Sigmoid colon (tissue), 7 donors: ENCODE measurements around the gene BRD8. TPM values are rescaled to one million over a fixed set of nuclear protein-coding genes. Genes with fewer than 3 reads are reported as not detected.
"Not testable (repeated sequence)": the region's sequence is repeated elsewhere in the genome, so short reads cannot be mapped to it uniquely, and the experiment has no call there.

ENCODE experiments used
- DNase-seq: peaks from one replicate; pipeline ENCODE4 v3.0.0-alpha.2; 2019
- H3K27ac ChIP-seq, 4 donors: fragments of 200-600 bp; sonication (generic); one replicate each; pipeline ENCODE4 v1.5.1; 2016 to 2019; ENCODE audit warnings: mild to moderate bottlenecking in 1 of 4
- H3K27me3 ChIP-seq, 3 donors: fragments of 200-600 bp; sonication (generic); one replicate each; pipeline ENCODE4 v1.5.1; 2019; ENCODE audit warnings: mild to moderate bottlenecking in 1 of 3
- H3K36me3 ChIP-seq, 4 donors: fragments of 200-600 bp; sonication (generic); one replicate each; pipeline ENCODE4 v1.5.1; 2016 to 2019
- H3K4me1 ChIP-seq, 4 donors: fragments of 200-600 bp; sonication (generic); one replicate each; pipeline ENCODE4 v1.5.1; 2017 to 2019
- H3K4me3 ChIP-seq, 4 donors: fragments of 200-600 bp; sonication (generic); one replicate each; pipeline ENCODE4 v1.5.1; 2017 to 2019; ENCODE audit warnings: mild to moderate bottlenecking in 2 of 4, moderate library complexity in 1 of 4
- H3K9me3 ChIP-seq, 4 donors: fragments of 200-600 bp in 3 of 4; sonication (generic) in 3 of 4; one replicate each; pipeline versions ENCODE4 v1.5.1 to v1.6.1; 2013 to 2019
- EP300 ChIP-seq, 4 donors: sonication (generic); formaldehyde crosslinking; IDR thresholded peaks; one replicate each; pipeline ENCODE4 v1.6.1; 2017; ENCODE audit warnings: antibody characterized with exemption in 4 of 4
- POLR2A ChIP-seq, 2 donors: fragments of 450-650 bp; IDR thresholded peaks; one replicate each; pipeline ENCODE4 v1.6.1; 2016; ENCODE audit warnings: antibody characterized with exemption in 2 of 2, mild to moderate bottlenecking in 2 of 2, moderate library complexity in 2 of 2
- POLR2AphosphoS5 ChIP-seq, 4 donors: sonication (generic); formaldehyde crosslinking; IDR thresholded peaks; one replicate each; pipeline ENCODE4 v1.6.1; 2017; ENCODE audit warnings: antibody characterized with exemption in 4 of 4
- WGBS, 2 donors: extraction: QIAGEN DNeasy Blood & Tissue Kit; methylation state at CpG; one replicate each; pipeline ENCODE4 v1.1.7; 2013; 5-methylcytosine and 5-hydroxymethylcytosine counted together
- intact Hi-C: fragments of 100-400 bp; cut with DNase I; formaldehyde crosslinking; loops from one replicate; pipeline ENCODE4 v1.15.1; 2023
- polyA plus RNA-seq, 3 donors: library from polyadenylated mRNA; stranded (reverse); fragments of 200-250 nt; gene quantifications; one replicate each; pipeline ENCODE4 v1.2.3, GENCODE V29; 2013
- total RNA-seq, 4 donors: library from RNA; depleted of rRNA; stranded (reverse); fragments of >200 nt; gene quantifications; one replicate each; pipeline ENCODE4 v1.1.0, GENCODE V29; 2016
- TF ChIP-seq, protein P1 (sequence below), 4 experiments: fragments of 450-650 bp in 3 of 4; fragments of 200-600 bp in 1 of 4; IDR thresholded peaks; one replicate each; pipeline ENCODE4 v1.5.1; 2016 to 2019; ENCODE audit warnings: antibody characterized with exemption in 4 of 4, mild to moderate bottlenecking in 3 of 4, moderate library complexity in 2 of 4
- donor health status: healthy with polysubstance abuse.
- donor health status: Bipolar disorder and iron deficiency.
- donor health status: healthy.

The BRD8 gene
- total and polyA plus RNA-seq, 7 donors, result 13.4 to 52.3 (median 48.5) TPM

DNA sequence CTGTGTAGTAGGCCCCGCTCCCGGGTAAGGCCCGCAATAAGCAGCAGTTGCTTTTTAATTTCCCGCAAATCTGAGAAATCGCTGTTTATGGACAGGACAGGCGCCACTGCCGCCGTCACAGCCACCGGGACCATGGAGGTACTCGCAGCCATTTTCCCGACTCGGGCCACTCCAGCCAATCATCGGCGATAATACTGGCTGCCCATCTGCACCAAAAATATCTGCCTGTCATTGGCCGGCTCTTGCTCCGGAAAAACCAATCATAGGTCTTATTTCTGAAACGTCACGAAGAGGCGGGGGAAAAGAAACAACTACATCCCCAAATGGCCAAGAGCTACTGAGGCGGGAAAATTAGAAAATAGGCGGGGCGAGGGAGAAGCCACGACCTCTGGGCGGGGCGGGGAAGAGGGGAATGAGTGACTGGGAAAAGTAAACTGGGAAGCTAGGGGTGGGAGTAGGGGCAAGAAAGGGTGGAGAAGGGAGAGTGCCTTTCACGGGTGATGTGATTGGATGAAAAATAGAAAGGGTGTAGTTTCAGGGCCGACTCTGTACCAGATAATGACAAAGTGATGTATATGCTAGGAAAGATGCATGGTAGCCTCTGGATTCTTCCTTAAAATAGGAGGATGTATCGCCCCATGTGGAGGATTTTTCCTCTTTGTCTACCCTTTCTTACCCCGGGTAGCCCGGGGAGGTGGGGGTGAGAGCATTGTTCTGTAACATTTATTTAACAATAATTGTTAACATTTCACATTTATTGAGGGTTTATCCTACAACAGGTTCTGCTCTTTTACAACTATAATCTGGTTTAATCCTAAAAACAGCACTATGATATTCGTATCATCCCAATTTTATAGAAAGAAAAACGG, 35.0 kb upstream of the BRD8 start, which contains the start of gene CDC23:
CDC23 (minus strand) TSS at position 163 of the 869 bp plus-strand sequence; CDS start at position 152, 11 bp downstream.
- Histone ChIP-seq H3K9me3 (no peaks in the 10 kb centered on the region), H3K36me3 (peaks cover 0 to 20% (median 2%) of the 10 kb centered on the region in 4 donors), H3K27ac (peak within 1 kb of the TSS; percentile 82 to 85 (median 83)), H3K27me3 (no peaks in the 10 kb centered on the region), H3K4me1 (peaks cover 0 to 29% (median 24%) of the 10 kb centered on the region in 4 donors), H3K4me3 (peak within 1 kb of the TSS; percentile 89 to 98 (median 92))
- intact Hi-C loops, result loop anchor here (2.0 to 5.0 kb wide), 2 partner anchors 35 to 124 kb away; partner anchors contain the start of genes BRD8, FAM53C and KIF20A
- 2% methylated on average over 32 of the region's 32 CpGs for WGBS, 2 donors
- TF ChIP-seq EP300 (IDR thresholded peaks at IDR 0.05) (no peak), POLR2AphosphoS5 (IDR thresholded peaks at IDR 0.05) (peak; percentile 77 to 87 (median 82)), POLR2A (IDR thresholded peaks at IDR 0.05) (peak; percentile 34 to 66)
- TF ChIP-seq, protein P1, sequence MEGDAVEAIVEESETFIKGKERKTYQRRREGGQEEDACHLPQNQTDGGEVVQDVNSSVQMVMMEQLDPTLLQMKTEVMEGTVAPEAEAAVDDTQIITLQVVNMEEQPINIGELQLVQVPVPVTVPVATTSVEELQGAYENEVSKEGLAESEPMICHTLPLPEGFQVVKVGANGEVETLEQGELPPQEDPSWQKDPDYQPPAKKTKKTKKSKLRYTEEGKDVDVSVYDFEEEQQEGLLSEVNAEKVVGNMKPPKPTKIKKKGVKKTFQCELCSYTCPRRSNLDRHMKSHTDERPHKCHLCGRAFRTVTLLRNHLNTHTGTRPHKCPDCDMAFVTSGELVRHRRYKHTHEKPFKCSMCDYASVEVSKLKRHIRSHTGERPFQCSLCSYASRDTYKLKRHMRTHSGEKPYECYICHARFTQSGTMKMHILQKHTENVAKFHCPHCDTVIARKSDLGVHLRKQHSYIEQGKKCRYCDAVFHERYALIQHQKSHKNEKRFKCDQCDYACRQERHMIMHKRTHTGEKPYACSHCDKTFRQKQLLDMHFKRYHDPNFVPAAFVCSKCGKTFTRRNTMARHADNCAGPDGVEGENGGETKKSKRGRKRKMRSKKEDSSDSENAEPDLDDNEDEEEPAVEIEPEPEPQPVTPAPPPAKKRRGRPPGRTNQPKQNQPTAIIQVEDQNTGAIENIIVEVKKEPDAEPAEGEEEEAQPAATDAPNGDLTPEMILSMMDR (IDR thresholded peaks at IDR 0.05), result no peak
- peak; percentile 96 for DNase-seq

DNA sequence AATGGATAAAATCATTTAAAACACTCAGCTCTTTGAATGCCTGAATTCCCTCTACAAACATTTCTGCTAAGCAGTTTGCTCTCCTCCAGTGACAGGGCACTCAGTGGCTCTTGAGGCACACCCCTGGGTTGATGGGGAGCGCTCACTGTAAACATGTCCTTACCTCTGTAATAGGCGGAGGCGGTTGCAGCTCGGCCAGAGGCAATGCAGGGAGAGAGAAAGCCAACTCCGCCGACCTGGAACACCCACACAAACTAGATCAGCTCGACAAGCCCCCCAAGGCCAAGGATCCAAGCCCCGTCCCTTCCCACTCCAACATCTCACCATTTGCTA, 34.4 kb upstream of the BRD8 start:
- 0 to 1% methylated on average over 8 of the region's 8 CpGs for WGBS, 2 donors
- intact Hi-C loops, result loop anchor here (2.0 to 5.0 kb wide), 2 partner anchors 34 to 125 kb away; partner anchors contain the start of genes BRD8, FAM53C and KIF20A
- no peak for DNase-seq
- Histone ChIP-seq H3K27me3 (no peaks in the 10 kb centered on the region), H3K27ac (peak overlapping the region; percentile 82 to 85 (median 83)), H3K4me3 (peak overlapping the region; percentile 89 to 98 (median 92)), H3K9me3 (no peaks in the 10 kb centered on the region), H3K36me3 (peaks cover 0 to 21% (median 2%) of the 10 kb centered on the region in 4 donors), H3K4me1 (peaks cover 0 to 29% (median 24%) of the 10 kb centered on the region in 4 donors)
- TF ChIP-seq POLR2AphosphoS5 (IDR thresholded peaks at IDR 0.05) (no peak), POLR2A (IDR thresholded peaks at IDR 0.05) (no peak), EP300 (IDR thresholded peaks at IDR 0.05) (no peak)
- TF ChIP-seq, protein P1 (IDR thresholded peaks at IDR 0.05), result no peak

DNA sequence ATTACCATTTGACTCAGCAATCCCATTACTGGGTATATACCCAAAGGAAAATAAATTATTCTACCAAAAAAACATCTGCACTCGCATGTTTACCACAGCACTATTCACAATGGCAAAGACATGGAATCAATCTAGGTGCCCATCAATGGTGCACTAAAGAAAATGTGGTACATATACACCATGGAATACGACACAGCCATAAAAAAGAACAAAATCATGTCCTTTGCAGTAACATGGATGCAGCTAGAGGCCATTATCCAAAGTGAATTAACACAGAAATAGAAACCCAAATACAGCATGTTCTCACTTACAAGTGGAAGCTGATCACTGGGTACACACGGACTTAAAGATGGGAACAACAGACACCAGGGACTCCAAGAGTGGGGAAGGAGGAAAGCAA, 32.6 kb upstream of the BRD8 start:
- WGBS, 2 donors, result 93% methylated on average over 3 of the region's 3 CpGs
- intact Hi-C loops, result loop anchor here (5.0 kb wide), 1 partner anchor 126 kb away; the partner anchor contains the start of gene FAM53C
- no peaks in the 10 kb centered on the region for H3K9me3 ChIP-seq
- peaks cover 0 to 35% (median 2%) of the 10 kb centered on the region in 4 donors for H3K36me3 ChIP-seq
- H3K27ac ChIP-seq, result no peak overlapping the region
- TF ChIP-seq, protein P1 (IDR thresholded peaks at IDR 0.05), result no peak
- TF ChIP-seq POLR2A (IDR thresholded peaks at IDR 0.05) (no peak), EP300 (IDR thresholded peaks at IDR 0.05) (no peak), POLR2AphosphoS5 (IDR thresholded peaks at IDR 0.05) (no peak)
- no peak overlapping the region for H3K4me3 ChIP-seq
- no peak for DNase-seq
- H3K27me3 ChIP-seq, result no peaks in the 10 kb centered on the region
- H3K4me1 ChIP-seq, result peaks cover 0 to 29% (median 24%) of the 10 kb centered on the region in 4 donors

DNA sequence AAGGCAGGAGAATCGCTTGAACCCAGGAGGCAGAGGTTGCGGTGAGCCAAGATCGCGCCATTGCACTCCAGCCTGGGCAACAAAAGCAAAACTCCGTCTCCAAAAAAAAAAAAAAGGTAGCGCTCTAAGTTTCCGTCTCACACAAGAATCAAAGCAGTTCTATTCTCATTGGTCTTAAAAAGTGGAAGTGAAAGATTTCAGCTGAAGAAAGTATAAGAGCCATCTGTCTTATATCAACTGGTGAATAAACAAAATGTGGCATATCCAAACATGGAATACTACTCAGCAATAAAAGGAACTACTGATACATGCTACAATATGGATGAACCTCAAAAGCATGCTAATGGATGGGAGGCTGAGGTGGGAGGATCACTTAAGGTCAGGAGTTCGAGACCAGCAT, 15.4 kb upstream of the BRD8 start:
- H3K9me3 ChIP-seq, H3K4me1 ChIP-seq, H3K27ac ChIP-seq, intact Hi-C loops, H3K4me3 ChIP-seq, DNase-seq, H3K27me3 ChIP-seq: not testable (repeated sequence)
- peaks cover 16 to 91% (median 45%) of the 10 kb centered on the region in 4 donors for H3K36me3 ChIP-seq
- WGBS, 2 donors, result 87% methylated on average over 8 of the region's 8 CpGs

DNA sequence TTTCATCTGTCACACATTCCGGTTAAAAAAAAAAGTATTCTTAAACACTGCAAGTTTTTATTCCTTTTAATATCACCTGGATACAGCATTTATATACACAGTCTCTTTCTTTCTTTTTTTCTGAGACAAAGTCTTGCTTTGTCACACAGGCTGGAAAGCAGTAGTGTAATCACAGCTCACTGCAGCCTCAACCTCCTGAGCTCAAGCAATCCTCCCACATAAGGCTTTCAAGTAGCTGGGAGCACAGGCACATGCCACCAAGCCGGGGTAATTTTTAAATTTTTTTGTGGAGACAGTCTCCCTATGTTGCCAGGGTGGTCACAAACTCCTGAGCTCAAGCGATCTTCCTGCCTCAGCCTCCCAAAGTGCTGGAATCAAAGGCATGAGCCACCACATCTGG, 14.4 kb upstream of the BRD8 start:
- no peaks in the 10 kb centered on the region for H3K4me1 ChIP-seq
- 94 to 98% methylated on average over 3 of the region's 3 CpGs for WGBS, 2 donors
- peaks cover 23 to 91% (median 45%) of the 10 kb centered on the region in 4 donors for H3K36me3 ChIP-seq
- H3K27me3 ChIP-seq, result no peaks in the 10 kb centered on the region
- H3K4me3 ChIP-seq, result no peak overlapping the region
- no peaks in the 10 kb centered on the region for H3K9me3 ChIP-seq
- no peak for DNase-seq
- intact Hi-C loops, result no loop called here
- H3K27ac ChIP-seq, result no peak overlapping the region
- TF ChIP-seq EP300 (IDR thresholded peaks at IDR 0.05) (no peak), POLR2AphosphoS5 (IDR thresholded peaks at IDR 0.05) (no peak), POLR2A (IDR thresholded peaks at IDR 0.05) (no peak)
- TF ChIP-seq, protein P1 (IDR thresholded peaks at IDR 0.05), result no peak
